ENCODE results near the gene RALGAPA2. TPM values are rescaled to one million over a fixed set of nuclear protein-coding genes. Genes with fewer than 3 reads are reported as not detected.

RALGAPA2 gene
- total RNA-seq, 1 donor from 2014 or later, result 21.0 TPM

DNA sequence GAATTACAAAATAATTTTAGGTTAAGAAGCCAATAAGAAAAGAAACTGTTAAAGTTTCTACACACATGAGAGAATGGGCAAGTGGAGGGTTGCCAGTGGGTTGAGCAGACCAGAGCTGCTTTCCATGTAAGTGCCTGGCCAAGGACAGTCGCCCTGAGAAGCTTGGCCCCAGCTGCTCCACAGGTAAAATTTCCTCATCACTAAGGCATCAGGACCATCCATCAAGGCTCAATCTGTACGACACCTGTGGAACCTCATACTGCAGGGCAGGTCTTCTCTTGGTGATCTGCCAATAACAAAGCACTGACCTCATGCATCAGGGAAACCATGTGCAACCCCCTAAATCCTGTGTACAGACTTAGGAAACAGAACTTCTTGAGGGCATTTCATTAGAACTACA, 229.1 kb downstream of the RALGAPA2 start:
- no peak overlapping the region for H3K4me3 ChIP-seq
- H3K36me3 ChIP-seq, result peaks cover 34% of the 10 kb centered on the region
- no peaks in the 10 kb centered on the region for H3K9me3 ChIP-seq (replicated peaks)
- H3K4me1 ChIP-seq, result no peaks in the 10 kb centered on the region
- no peaks in the 10 kb centered on the region for H3K27me3 ChIP-seq (ENCODE audit: low read depth)
- intact Hi-C loops (cut with micrococcal nuclease), result no loop called here
- no peak for DNase-seq
- no peak for TF ChIP-seq CTCF (IDR thresholded peaks at IDR 0.05; ENCODE audit: borderline replicate concordance)
- H3K27ac ChIP-seq (replicated peaks), result no peak overlapping the region

- intact Hi-C loops (cut with micrococcal nuclease), result no loop called here
- no peak for DNase-seq
- Histone ChIP-seq H3K9me3 (replicated peaks) (no peaks in the 10 kb centered on the region), H3K27me3 (ENCODE audit: low read depth) (no peaks in the 10 kb centered on the region), H3K36me3 (peaks cover 25% of the 10 kb centered on the region), H3K4me3 (no peak overlapping the region), H3K27ac (replicated peaks) (no peak overlapping the region), H3K4me1 (no peaks in the 10 kb centered on the region)
- TF ChIP-seq CTCF (IDR thresholded peaks at IDR 0.05; ENCODE audit: borderline replicate concordance), result no peak
Observed at GRCh38 chr20:20482453-20482852, 230.0 kb downstream of the RALGAPA2 start.

- peaks cover 8% of the 10 kb centered on the region for H3K9me3 ChIP-seq (replicated peaks)
- no peak for DNase-seq
Observed at GRCh38 chr20:20480689-20481088, 231.8 kb downstream of the RALGAPA2 start.

DNA sequence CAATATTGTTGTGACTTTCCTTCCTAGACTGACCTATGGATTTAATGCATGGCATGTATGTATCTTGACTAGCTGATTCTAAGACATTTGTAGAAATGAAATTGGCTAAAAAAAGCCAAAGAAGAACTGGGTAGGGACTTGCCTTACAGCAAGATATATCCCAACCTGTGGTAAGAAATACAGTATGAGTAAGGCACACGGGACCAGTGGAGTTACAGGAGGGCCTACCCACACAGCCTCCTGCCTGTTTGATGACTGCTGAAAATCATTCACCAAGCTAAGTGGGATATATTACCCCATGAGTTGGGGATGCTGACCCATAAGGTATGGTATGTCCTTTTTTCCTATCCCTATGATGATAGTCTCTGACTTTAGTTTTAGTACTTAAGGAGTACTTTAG, 232.3 kb downstream of the RALGAPA2 start:
- TF ChIP-seq CTCF (IDR thresholded peaks at IDR 0.05; ENCODE audit: borderline replicate concordance), result no peak
- intact Hi-C loops (cut with micrococcal nuclease), result no loop called here
- Histone ChIP-seq H3K9me3 (replicated peaks) (peaks cover 9% of the 10 kb centered on the region), H3K27ac (replicated peaks) (no peak overlapping the region), H3K36me3 (peaks cover 17% of the 10 kb centered on the region), H3K27me3 (ENCODE audit: low read depth) (no peaks in the 10 kb centered on the region), H3K4me3 (no peak overlapping the region), H3K4me1 (no peaks in the 10 kb centered on the region)
- no peak for DNase-seq

More at GRCh38 chr20:20480689-20481088, 231.8 kb downstream of the RALGAPA2 start:
- no peaks in the 10 kb centered on the region for H3K4me1 ChIP-seq
- H3K36me3 ChIP-seq, result peaks cover 17% of the 10 kb centered on the region
- TF ChIP-seq CTCF (IDR thresholded peaks at IDR 0.05; ENCODE audit: borderline replicate concordance), result no peak
- no peak overlapping the region for H3K4me3 ChIP-seq
- H3K27me3 ChIP-seq (ENCODE audit: low read depth), result no peaks in the 10 kb centered on the region
- no peak overlapping the region for H3K27ac ChIP-seq (replicated peaks)
- intact Hi-C loops (cut with micrococcal nuclease), result no loop called here

- no peak for DNase-seq
- Histone ChIP-seq H3K9me3 (replicated peaks) (peaks cover 9% of the 10 kb centered on the region), H3K27me3 (ENCODE audit: low read depth) (no peaks in the 10 kb centered on the region), H3K4me1 (peaks cover 4% of the 10 kb centered on the region), H3K36me3 (peaks cover 10% of the 10 kb centered on the region), H3K27ac (replicated peaks) (no peak overlapping the region), H3K4me3 (no peak overlapping the region)
- TF ChIP-seq CTCF (IDR thresholded peaks at IDR 0.05; ENCODE audit: borderline replicate concordance), result no peak
- intact Hi-C loops (cut with micrococcal nuclease), result no loop called here
Observed at GRCh38 chr20:20477444-20478041, 234.9 kb downstream of the RALGAPA2 start.
